Natural killer cell (primary cell): ENCODE data around the gene RPSA. TPM values are rescaled to one million over a fixed set of nuclear protein-coding genes. Genes with fewer than 3 reads are reported as not detected.
"Not testable (repeated sequence)": the region's sequence is repeated elsewhere in the genome, so short reads cannot be mapped to it uniquely, and the experiment has no call there.

Experiments
- ATAC-seq, 3 donors: fragments of 150-1000 bp in 2 of 3; fragments of 200-7000 bp in 1 of 3; cut with Tn5 transposase; 1 replicate in 1 of 3; 2 replicates in 2 of 3; pipeline ENCODE4 v1.10.0; 2021; ENCODE audit warnings: mild to moderate bottlenecking in 2 of 3, moderate library complexity in 2 of 3
- DNase-seq, 2 donors: peaks; one replicate each; pipeline versions ENCODE4 v3.0.0 to v3.0.0-alpha.2; 2013 to 2021; ENCODE audit warnings: mixed read lengths in 1 of 2
- H3K27ac ChIP-seq: one replicate; pipeline ENCODE4 v1.5.1; 2013; ENCODE audit warnings: mild to moderate bottlenecking, low read length
- H3K27me3 ChIP-seq: one replicate; pipeline ENCODE4 v1.6.1; 2013; ENCODE audit warnings: low read length; ENCODE audit not compliant: control insufficient read depth, insufficient read depth
- H3K36me3 ChIP-seq: one replicate; pipeline ENCODE4 v1.6.1; 2013; ENCODE audit warnings: low read length; ENCODE audit not compliant: control insufficient read depth, insufficient read depth
- H3K4me1 ChIP-seq: one replicate; pipeline ENCODE4 v1.6.1; 2013; ENCODE audit warnings: low read length; ENCODE audit not compliant: control insufficient read depth, insufficient read depth
- H3K4me3 ChIP-seq: one replicate; pipeline ENCODE4 v1.5.1; 2013; ENCODE audit warnings: low read length
- H3K9me3 ChIP-seq: one replicate; pipeline ENCODE4 v1.6.1; 2013; ENCODE audit warnings: low read length; ENCODE audit not compliant: control insufficient read depth, insufficient read depth
- H3K27ac Mint-ChIP-seq, 2 donors: one replicate each; pipeline ENCODE4 v1.8.0; 2022; ENCODE audit warnings: mild to moderate bottlenecking in 2 of 2, mixed read lengths in 2 of 2, moderate library complexity in 1 of 2
- H3K27me3 Mint-ChIP-seq, 2 donors: one replicate each; pipeline ENCODE4 v1.8.0; 2022; ENCODE audit warnings: low read depth in 2 of 2, mixed read lengths in 2 of 2
- H3K36me3 Mint-ChIP-seq: one replicate; pipeline ENCODE4 v1.8.0; 2022; ENCODE audit warnings: mixed read lengths
- H3K4me1 Mint-ChIP-seq, 2 donors: one replicate each; pipeline ENCODE4 v1.8.0; 2022; ENCODE audit warnings: mixed read lengths in 2 of 2
- H3K4me3 Mint-ChIP-seq: one replicate; pipeline ENCODE4 v1.8.0; 2022; ENCODE audit warnings: mild to moderate bottlenecking, moderate library complexity, mixed read lengths
- H3K9me3 Mint-ChIP-seq, 2 donors: one replicate each; pipeline ENCODE4 v1.8.0; 2022; ENCODE audit warnings: mixed read lengths in 2 of 2
- WGBS: methylation state at CpG from one replicate; pipeline ENCODE4 v1.1.7; 2013; ENCODE audit warnings: missing lambda C conversion rate; ENCODE audit not compliant: insufficient coverage; 5-methylcytosine and 5-hydroxymethylcytosine counted together
- intact Hi-C: fragments of 100-400 bp; cut with micrococcal nuclease; formaldehyde crosslinking; loops from one replicate; pipeline ENCODE4 v1.14.2; 2022
- total RNA-seq, 4 donors: library from RNA; stranded (reverse); fragments of 120-200 nt in 1 of 4; gene quantifications; one replicate each; pipeline versions ENCODE4 v1.2.3 to v1.2.4, GENCODE V29; 2013 to 2022
- TF ChIP-seq, protein P1 (sequence below): fragments of 200-600 bp; IDR thresholded peaks from one replicate; pipeline ENCODE4 v1.8.0; 2022; ENCODE audit warnings: antibody characterized with exemption

RPSA gene
- total RNA-seq, 3 donors from 2014 or later (not counting 1 experiment from before 2014, with no cell fraction given) = 737 to 921 (median 821) TPM

GRCh38 chr3:39453134-39453533, 46.6 kb downstream of the RPSA start:
- Histone ChIP-seq H3K36me3 (no peaks in the 10 kb centered on the region), H3K27me3 (no peaks in the 10 kb centered on the region), H3K9me3 (no peaks in the 10 kb centered on the region), H3K4me1 (no peaks in the 10 kb centered on the region), H3K27ac (no peak overlapping the region), H3K4me3 (no peak overlapping the region)
- intact Hi-C loops = no loop called here
- peaks cover 9 to 32% of the 10 kb centered on the region in 2 donors for H3K27me3 Mint-ChIP-seq
- H3K36me3 Mint-ChIP-seq = no peaks in the 10 kb centered on the region
- no peaks in the 10 kb centered on the region for H3K4me1 Mint-ChIP-seq
- TF ChIP-seq, protein P1, sequence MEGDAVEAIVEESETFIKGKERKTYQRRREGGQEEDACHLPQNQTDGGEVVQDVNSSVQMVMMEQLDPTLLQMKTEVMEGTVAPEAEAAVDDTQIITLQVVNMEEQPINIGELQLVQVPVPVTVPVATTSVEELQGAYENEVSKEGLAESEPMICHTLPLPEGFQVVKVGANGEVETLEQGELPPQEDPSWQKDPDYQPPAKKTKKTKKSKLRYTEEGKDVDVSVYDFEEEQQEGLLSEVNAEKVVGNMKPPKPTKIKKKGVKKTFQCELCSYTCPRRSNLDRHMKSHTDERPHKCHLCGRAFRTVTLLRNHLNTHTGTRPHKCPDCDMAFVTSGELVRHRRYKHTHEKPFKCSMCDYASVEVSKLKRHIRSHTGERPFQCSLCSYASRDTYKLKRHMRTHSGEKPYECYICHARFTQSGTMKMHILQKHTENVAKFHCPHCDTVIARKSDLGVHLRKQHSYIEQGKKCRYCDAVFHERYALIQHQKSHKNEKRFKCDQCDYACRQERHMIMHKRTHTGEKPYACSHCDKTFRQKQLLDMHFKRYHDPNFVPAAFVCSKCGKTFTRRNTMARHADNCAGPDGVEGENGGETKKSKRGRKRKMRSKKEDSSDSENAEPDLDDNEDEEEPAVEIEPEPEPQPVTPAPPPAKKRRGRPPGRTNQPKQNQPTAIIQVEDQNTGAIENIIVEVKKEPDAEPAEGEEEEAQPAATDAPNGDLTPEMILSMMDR = no peak
- DNase-seq = no peak
- no peak for ATAC-seq
- H3K4me3 Mint-ChIP-seq = no peak overlapping the region
- no peak overlapping the region for H3K27ac Mint-ChIP-seq
- no peaks in the 10 kb centered on the region for H3K9me3 Mint-ChIP-seq
- WGBS = 27% methylated on average over 1 of the region's 1 CpG

GRCh38 chr3:39453872-39454271, 47.4 kb downstream of the RPSA start:
- H3K9me3 Mint-ChIP-seq, H3K4me1 ChIP-seq: not testable (repeated sequence)

GRCh38 chr3:39454591-39455217, 48.2 kb downstream of the RPSA start:
- no peaks in the 10 kb centered on the region for H3K36me3 Mint-ChIP-seq
- no peak overlapping the region for H3K27ac Mint-ChIP-seq
- H3K9me3 Mint-ChIP-seq = no peaks in the 10 kb centered on the region
- intact Hi-C loops = no loop called here
- TF ChIP-seq, protein P1 = no peak
- H3K9me3 ChIP-seq = no peaks in the 10 kb centered on the region
- no peak overlapping the region for H3K4me3 ChIP-seq
- H3K27me3 Mint-ChIP-seq = peaks cover 7 to 29% of the 10 kb centered on the region in 2 donors
- no peak overlapping the region for H3K27ac ChIP-seq
- WGBS = 63% methylated on average over 3 of the region's 3 CpGs
- H3K4me3 Mint-ChIP-seq = no peak overlapping the region
- no peaks in the 10 kb centered on the region for H3K36me3 ChIP-seq
- H3K4me1 ChIP-seq = no peaks in the 10 kb centered on the region
- no peak for ATAC-seq
- no peaks in the 10 kb centered on the region for H3K27me3 ChIP-seq
- no peak for DNase-seq
- H3K4me1 Mint-ChIP-seq = no peaks in the 10 kb centered on the region

More at GRCh38 chr3:39453872-39454271, 47.4 kb downstream of the RPSA start:
- peaks cover 7 to 29% of the 10 kb centered on the region in 2 donors for H3K27me3 Mint-ChIP-seq
- 98% methylated on average over 6 of the region's 7 CpGs for WGBS
- H3K27ac Mint-ChIP-seq, H3K27me3 ChIP-seq, DNase-seq, H3K27ac ChIP-seq, H3K36me3 ChIP-seq, H3K36me3 Mint-ChIP-seq, H3K9me3 ChIP-seq, H3K4me1 Mint-ChIP-seq, H3K4me3 Mint-ChIP-seq, ATAC-seq, H3K4me3 ChIP-seq, intact Hi-C loops: not testable (repeated sequence)

DNA sequence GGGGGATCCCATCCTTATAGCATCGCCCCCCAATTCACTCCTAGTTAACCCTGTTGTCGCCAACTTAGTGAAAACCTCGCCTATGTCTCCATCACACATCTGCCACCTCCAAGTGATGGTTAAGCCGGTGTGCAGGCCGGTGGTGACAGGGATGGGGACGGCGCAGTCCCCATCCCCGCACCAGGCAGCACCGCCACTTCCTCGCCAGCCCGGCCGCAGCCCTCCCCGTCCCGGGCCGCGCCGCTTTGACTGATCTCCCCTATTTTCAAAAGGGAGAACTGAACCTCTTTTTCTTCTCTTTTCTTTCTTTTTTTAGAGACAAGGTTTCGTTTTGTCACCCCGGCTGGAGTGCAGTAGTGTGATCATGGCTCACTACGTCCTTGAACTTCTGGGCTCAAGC, 49.6 kb downstream of the RPSA start:
- ATAC-seq = no peak
- no peaks in the 10 kb centered on the region for H3K36me3 Mint-ChIP-seq
- 94% methylated on average over 20 of the region's 20 CpGs for WGBS
- H3K4me1 ChIP-seq = no peaks in the 10 kb centered on the region
- no peak overlapping the region for H3K27ac Mint-ChIP-seq
- H3K27me3 Mint-ChIP-seq = peaks cover 7 to 36% of the 10 kb centered on the region in 2 donors
- H3K4me3 Mint-ChIP-seq = no peak overlapping the region
- no peak overlapping the region for H3K27ac ChIP-seq
- no peak overlapping the region for H3K4me3 ChIP-seq
- no peaks in the 10 kb centered on the region for H3K4me1 Mint-ChIP-seq
- no peaks in the 10 kb centered on the region for H3K9me3 ChIP-seq
- DNase-seq = no peak
- H3K36me3 ChIP-seq = no peaks in the 10 kb centered on the region
- H3K27me3 ChIP-seq = no peaks in the 10 kb centered on the region
- intact Hi-C loops = no loop called here
- no peaks in the 10 kb centered on the region for H3K9me3 Mint-ChIP-seq
- TF ChIP-seq, protein P1 = no peak
